H9 (cell line): ENCODE measurements around the gene AADAC. TPM values are rescaled to one million over a fixed set of nuclear protein-coding genes. Genes with fewer than 3 reads are reported as not detected.

Source experiments
- DNase-seq: peaks from one replicate; pipeline ENCODE4 v3.0.0-alpha.2; 2017
- H2AFZ ChIP-seq: one replicate; pipeline ENCODE4 v1.6.1; 2013; ENCODE audit warnings: mild to moderate bottlenecking, low read length, control low read depth, moderate library complexity
- H2AK5ac ChIP-seq: 2 replicates; pipeline ENCODE4 v1.6.1; 2013; ENCODE audit warnings: low read length, control low read depth, mixed read lengths; ENCODE audit not compliant: insufficient read length
- H2BK120ac ChIP-seq: one replicate; pipeline ENCODE4 v1.6.1; 2013; ENCODE audit warnings: low read depth, mild to moderate bottlenecking, low read length, control low read depth, inconsistent platforms; ENCODE audit not compliant: poor library complexity, severe bottlenecking
- H2BK12ac ChIP-seq: 2 replicates; pipeline ENCODE4 v1.6.1; 2013; ENCODE audit warnings: low read length, control low read depth, mixed read lengths, low read depth; ENCODE audit not compliant: insufficient read length
- H2BK15ac ChIP-seq: 2 replicates; pipeline ENCODE4 v1.6.1; 2013; ENCODE audit warnings: low read depth, low read length, control low read depth
- H2BK20ac ChIP-seq: one replicate; pipeline ENCODE4 v1.6.1; 2013; ENCODE audit warnings: low read depth, mild to moderate bottlenecking, low read length, control low read depth, inconsistent platforms; ENCODE audit not compliant: poor library complexity, severe bottlenecking
- H2BK5ac ChIP-seq: 2 replicates; pipeline ENCODE4 v1.6.1; 2013; ENCODE audit warnings: low read length, control low read depth, mixed read lengths; ENCODE audit not compliant: insufficient read length
- H3K14ac ChIP-seq: 2 replicates; pipeline ENCODE4 v1.6.1; 2013; ENCODE audit warnings: low read length, control low read depth; ENCODE audit not compliant: insufficient read depth
- H3K18ac ChIP-seq: 2 replicates; pipeline ENCODE4 v1.6.1; 2013; ENCODE audit warnings: low read depth, mild to moderate bottlenecking, mixed read lengths, low read length, control low read depth; ENCODE audit not compliant: insufficient read length
- H3K23ac ChIP-seq: 2 replicates; pipeline ENCODE4 v1.6.1; 2013; ENCODE audit warnings: low read length, control low read depth, mixed read lengths, low read depth; ENCODE audit not compliant: insufficient read length
- H3K23me2 ChIP-seq: 2 replicates; pipeline ENCODE4 v1.6.1; 2013; ENCODE audit warnings: low read depth, mild to moderate bottlenecking, mixed read lengths, low read length, control low read depth; ENCODE audit not compliant: insufficient read length, poor library complexity, severe bottlenecking
- H3K27ac ChIP-seq: 2 replicates; pipeline ENCODE4 v1.5.1; 2013; ENCODE audit warnings: low read length, control low read depth, mixed read lengths, low read depth; ENCODE audit not compliant: insufficient read length
- H3K27me3 ChIP-seq: 2 replicates; pipeline ENCODE4 v1.6.1; 2013; ENCODE audit warnings: low read length, control low read depth, inconsistent platforms; ENCODE audit not compliant: insufficient read depth
- H3K4ac ChIP-seq: 2 replicates; pipeline ENCODE4 v1.6.1; 2013; ENCODE audit warnings: low read depth, mild to moderate bottlenecking, control low read depth, inconsistent platforms, low read length, moderate library complexity
- H3K4me1 ChIP-seq: 2 replicates; pipeline ENCODE4 v1.6.1; 2013; ENCODE audit warnings: low read length, control low read depth, inconsistent platforms; ENCODE audit not compliant: insufficient read depth
- H3K4me2 ChIP-seq: 2 replicates; pipeline ENCODE4 v1.6.1; 2013; ENCODE audit warnings: low read length, control low read depth, mixed read lengths; ENCODE audit not compliant: insufficient read length, insufficient read depth
- H3K56ac ChIP-seq: 2 replicates; pipeline ENCODE4 v1.6.1; 2013; ENCODE audit warnings: low read depth, mild to moderate bottlenecking, mixed read lengths, low read length, control low read depth; ENCODE audit not compliant: insufficient read length
- H3K79me1 ChIP-seq: 2 replicates; pipeline ENCODE4 v1.6.1; 2013; ENCODE audit warnings: low read depth, mild to moderate bottlenecking, moderate library complexity, low read length, control low read depth, inconsistent platforms; ENCODE audit not compliant: insufficient read depth, poor library complexity, severe bottlenecking
- H3K79me2 ChIP-seq: 2 replicates; pipeline ENCODE4 v1.6.1; 2013; ENCODE audit warnings: low read length, control low read depth, inconsistent platforms; ENCODE audit not compliant: insufficient read depth
- H3K9ac ChIP-seq: 2 replicates; pipeline ENCODE4 v1.6.1; 2013; ENCODE audit warnings: low read length, control low read depth, mixed read lengths; ENCODE audit not compliant: insufficient read length; ENCODE audit errors: extremely low read depth
- H3K9me3 ChIP-seq: one replicate; pipeline ENCODE4 v1.6.1; 2013; ENCODE audit warnings: low read depth, low read length, inconsistent platforms; ENCODE audit not compliant: control insufficient read depth
- H3T11ph ChIP-seq: one replicate; pipeline ENCODE4 v1.6.1; 2013; ENCODE audit warnings: mild to moderate bottlenecking, low read length, control low read depth, inconsistent platforms
- H4K20me1 ChIP-seq: one replicate; pipeline ENCODE4 v1.6.1; 2013; ENCODE audit not compliant: control insufficient read depth, insufficient read length, insufficient read depth
- H4K5ac ChIP-seq: 2 replicates; pipeline ENCODE4 v1.6.1; 2013; ENCODE audit warnings: low read depth, mild to moderate bottlenecking, mixed read lengths, low read length, control low read depth; ENCODE audit not compliant: insufficient read length
- H4K8ac ChIP-seq: replicated peaks from 2 replicates; pipeline ENCODE4 v1.6.1; 2013; ENCODE audit warnings: low read length, control low read depth, mixed read lengths, low read depth; ENCODE audit not compliant: insufficient read length
- H4K91ac ChIP-seq: 2 replicates; pipeline ENCODE4 v1.6.1; 2013; ENCODE audit warnings: low read depth, mild to moderate bottlenecking, moderate library complexity, mixed read lengths, low read length, control low read depth; ENCODE audit not compliant: insufficient read length
- H3K27ac Mint-ChIP-seq, 3 experiments: 2 replicates in 2 of 3; 3 replicates in 1 of 3; pipeline ENCODE4 v1.8.0; 2020 to 2021; ENCODE audit warnings: mixed read lengths in 3 of 3, mild to moderate bottlenecking in 1 of 3, moderate library complexity in 1 of 3
- H3K27me3 Mint-ChIP-seq: 2 replicates; pipeline ENCODE4 v1.8.0; 2021; ENCODE audit warnings: low read depth, mild to moderate bottlenecking, moderate library complexity, mixed read lengths
- H3K36me3 Mint-ChIP-seq, 3 experiments: 2 replicates in 2 of 3; 3 replicates in 1 of 3; pipeline ENCODE4 v1.8.0; 2020 to 2021; ENCODE audit warnings: low read depth in 3 of 3, mixed read lengths in 3 of 3; ENCODE audit not compliant: insufficient read depth in 1 of 3
- H3K4me1 Mint-ChIP-seq, 2 experiments: 2 replicates each; pipeline ENCODE4 v1.8.0; 2020; ENCODE audit warnings: mixed read lengths in 2 of 2
- H3K4me3 Mint-ChIP-seq, 2 experiments: 2 replicates in 1 of 2; 3 replicates in 1 of 2; pipeline ENCODE4 v1.8.0; 2020 to 2021; ENCODE audit warnings: mild to moderate bottlenecking in 2 of 2, mixed read lengths in 2 of 2, moderate library complexity in 1 of 2
- H3K9me3 Mint-ChIP-seq, 2 experiments: 2 replicates in 1 of 2; 3 replicates in 1 of 2; pipeline ENCODE4 v1.8.0; 2020; ENCODE audit warnings: mild to moderate bottlenecking in 2 of 2, mixed read lengths in 2 of 2, moderate library complexity in 1 of 2
- CTCF ChIP-seq: fragments of 200-600 bp; sonication (generic); conservative IDR thresholded peaks from 3 replicates; pipeline ENCODE4 v1.8.0; 2021; ENCODE audit warnings: antibody characterized with exemption, mild to moderate bottlenecking
- WGBS: extraction: QIAGEN DNeasy Blood & Tissue Kit; methylation state at CpG from one replicate; pipeline ENCODE4 v1.1.7; 2013; ENCODE audit warnings: missing lambda C conversion rate, low lambda C conversion rate, mixed read lengths; ENCODE audit not compliant: insufficient read length; ENCODE audit errors: extremely low coverage; 5-methylcytosine and 5-hydroxymethylcytosine counted together
- total RNA-seq: library from RNA; stranded (reverse); gene quantifications from 2 replicates; pipeline ENCODE4 v1.2.1, GENCODE V29; 2021

Gene AADAC
- total RNA-seq, 1 experiment from 2014 or later, result not detected

- H3K79me1 ChIP-seq, result no peaks in the 10 kb centered on the region
- H2BK120ac ChIP-seq, result no peak overlapping the region
- H3K4me1 ChIP-seq, result peaks cover 2% of the 10 kb centered on the region
- no peak overlapping the region for H3K18ac ChIP-seq
- no peak overlapping the region for H4K5ac ChIP-seq
- peak overlapping the region; percentile 65 for H2AFZ ChIP-seq
- no peaks in the 10 kb centered on the region for H3K9me3 Mint-ChIP-seq
- H3K4me2 ChIP-seq, result no peak overlapping the region
- H3K9ac ChIP-seq, result no peak overlapping the region
- no peak overlapping the region for H2BK20ac ChIP-seq
- H2AK5ac ChIP-seq, result no peak overlapping the region
- H3K9me3 ChIP-seq, result no peaks in the 10 kb centered on the region
- H3T11ph ChIP-seq, result no peak overlapping the region
- no peak overlapping the region for H3K14ac ChIP-seq
- H4K91ac ChIP-seq, result no peak overlapping the region
- no peaks in the 10 kb centered on the region for H3K27me3 Mint-ChIP-seq
- H4K8ac ChIP-seq, result no peak overlapping the region
- H3K79me2 ChIP-seq, result no peaks in the 10 kb centered on the region
- no peak overlapping the region for H3K23ac ChIP-seq
- H3K23me2 ChIP-seq, result no peaks in the 10 kb centered on the region
- no peak for DNase-seq
- H3K36me3 Mint-ChIP-seq, result no peaks in the 10 kb centered on the region
- no peak overlapping the region for H3K4me3 Mint-ChIP-seq
- H3K27ac Mint-ChIP-seq, result no peak overlapping the region
- H3K4ac ChIP-seq, result no peak overlapping the region
- no peak overlapping the region for H2BK12ac ChIP-seq
- TF ChIP-seq CTCF, result no peak
- WGBS, result no CpG with 5 or more reads among the region's 5 CpGs
- no peaks in the 10 kb centered on the region for H4K20me1 ChIP-seq
- no peak overlapping the region for H3K56ac ChIP-seq
- H2BK5ac ChIP-seq, result no peak overlapping the region
- H2BK15ac ChIP-seq, result no peak overlapping the region
- peaks cover 11 to 13% of the 10 kb centered on the region in 2 experiments for H3K4me1 Mint-ChIP-seq
- H3K27me3 ChIP-seq, result no peaks in the 10 kb centered on the region
- no peak overlapping the region for H3K27ac ChIP-seq
These were observed 22.0 kb downstream of the AADAC start for GRCh38 chr3:151835751-151836525.
